Mucosa of rectum (tissue), 2 donors: ENCODE measurements around the gene MRFAP1.

Experiments
- H3K27ac ChIP-seq, 2 donors: one replicate each; pipeline ENCODE4 v1.7.0; 2013; ENCODE audit warnings: inconsistent platforms in 2 of 2, low read depth in 2 of 2, low read length in 2 of 2
- H3K27me3 ChIP-seq, 2 donors: one replicate each; pipeline ENCODE4 v1.7.0; 2013; ENCODE audit warnings: low read length in 2 of 2; ENCODE audit not compliant: control insufficient read depth in 2 of 2, insufficient read depth in 2 of 2
- H3K36me3 ChIP-seq, 2 donors: one replicate each; pipeline ENCODE4 v1.7.0; 2013; ENCODE audit warnings: low read length in 2 of 2; ENCODE audit not compliant: control insufficient read depth in 2 of 2, insufficient read depth in 2 of 2
- H3K4me1 ChIP-seq, 2 donors: one replicate each; pipeline ENCODE4 v1.7.0; 2013; ENCODE audit warnings: low read length in 2 of 2, mild to moderate bottlenecking in 1 of 2; ENCODE audit not compliant: control insufficient read depth in 2 of 2, insufficient read depth in 2 of 2
- H3K4me3 ChIP-seq, 2 donors: one replicate each; pipeline ENCODE4 v1.7.0; 2013; ENCODE audit warnings: low read length in 2 of 2
- H3K9ac ChIP-seq, 2 donors: one replicate each; pipeline ENCODE4 v1.7.0; 2013; ENCODE audit warnings: low read length in 2 of 2, low read depth in 1 of 2, mild to moderate bottlenecking in 1 of 2
- H3K9me3 ChIP-seq, 2 donors: one replicate each; pipeline ENCODE4 v1.7.0; 2013; ENCODE audit warnings: low read length in 2 of 2; ENCODE audit not compliant: control insufficient read depth in 2 of 2
- donor health status: healthy.
- donor health status: Normal muscosa, but diverticular disease.

MRFAP1 gene

GRCh38 chr4:6598641-6599040, 41.8 kb upstream of the MRFAP1 start:
- Histone ChIP-seq H3K27ac (no peak overlapping the region), H3K36me3 (peaks cover 25 to 46% of the 10 kb centered on the region in 2 donors), H3K9me3 (no peaks in the 10 kb centered on the region), H3K4me1 (no peaks in the 10 kb centered on the region), H3K4me3 (no peak overlapping the region), H3K27me3 (no peaks in the 10 kb centered on the region), H3K9ac (no peak overlapping the region)

GRCh38 chr4:6601661-6602250, 38.7 kb upstream of the MRFAP1 start:
- Histone ChIP-seq H3K4me1 (no peaks in the 10 kb centered on the region), H3K9me3 (peaks cover 0 to 5% of the 10 kb centered on the region in 2 donors), H3K27me3 (no peaks in the 10 kb centered on the region), H3K9ac (no peak overlapping the region), H3K4me3 (no peak overlapping the region), H3K27ac (no peak overlapping the region), H3K36me3 (peaks cover 33 to 57% of the 10 kb centered on the region in 2 donors)

- no peak overlapping the region for H3K4me3 ChIP-seq
- no peak overlapping the region for H3K9ac ChIP-seq
- no peaks in the 10 kb centered on the region for H3K27me3 ChIP-seq
- H3K36me3 ChIP-seq, result peaks cover 31 to 61% of the 10 kb centered on the region in 2 donors
- peaks cover 0 to 5% of the 10 kb centered on the region in 2 donors for H3K9me3 ChIP-seq
- no peak overlapping the region for H3K27ac ChIP-seq
- no peaks in the 10 kb centered on the region for H3K4me1 ChIP-seq
Measured at GRCh38 chr4:6602289-6602688, 38.2 kb upstream of the MRFAP1 start.

GRCh38 chr4:6603128-6603527, 37.4 kb upstream of the MRFAP1 start:
- H3K4me3 ChIP-seq, result no peak overlapping the region
- H3K9me3 ChIP-seq, result peaks cover 0 to 5% of the 10 kb centered on the region in 2 donors
- peaks cover 30 to 59% of the 10 kb centered on the region in 2 donors for H3K36me3 ChIP-seq
- H3K4me1 ChIP-seq, result no peaks in the 10 kb centered on the region
- no peak overlapping the region for H3K27ac ChIP-seq
- H3K9ac ChIP-seq, result no peak overlapping the region
- no peaks in the 10 kb centered on the region for H3K27me3 ChIP-seq

GRCh38 chr4:6605114-6605513, 35.4 kb upstream of the MRFAP1 start:
- peaks cover 0 to 5% of the 10 kb centered on the region in 2 donors for H3K9me3 ChIP-seq
- no peaks in the 10 kb centered on the region for H3K27me3 ChIP-seq
- peaks cover 36 to 62% of the 10 kb centered on the region in 2 donors for H3K36me3 ChIP-seq
- H3K9ac ChIP-seq, result no peak overlapping the region
- no peak overlapping the region for H3K27ac ChIP-seq
- no peak overlapping the region for H3K4me3 ChIP-seq
- H3K4me1 ChIP-seq, result no peaks in the 10 kb centered on the region

- Histone ChIP-seq H3K4me3 (no peak overlapping the region), H3K9me3 (peaks cover 0 to 5% of the 10 kb centered on the region in 2 donors), H3K27me3 (no peaks in the 10 kb centered on the region), H3K9ac (no peak overlapping the region), H3K4me1 (no peaks in the 10 kb centered on the region), H3K36me3 (peaks cover 32 to 61% of the 10 kb centered on the region in 2 donors), H3K27ac (no peak overlapping the region)
Measured at GRCh38 chr4:6605605-6606004, 34.9 kb upstream of the MRFAP1 start.

- Histone ChIP-seq H3K9me3 (peaks cover 0 to 5% of the 10 kb centered on the region in 2 donors), H3K4me1 (no peaks in the 10 kb centered on the region), H3K27ac (no peak overlapping the region), H3K36me3 (peaks cover 37 to 67% of the 10 kb centered on the region in 2 donors), H3K4me3 (no peak overlapping the region), H3K9ac (no peak overlapping the region), H3K27me3 (no peaks in the 10 kb centered on the region)
Measured at GRCh38 chr4:6606465-6607235, 33.8 kb upstream of the MRFAP1 start.

GRCh38 chr4:6607368-6608055, 33.0 kb upstream of the MRFAP1 start:
- Histone ChIP-seq H3K4me3 (no peak overlapping the region), H3K9ac (no peak overlapping the region), H3K27me3 (no peaks in the 10 kb centered on the region), H3K9me3 (peaks cover 0 to 5% of the 10 kb centered on the region in 2 donors), H3K4me1 (no peaks in the 10 kb centered on the region), H3K36me3 (peaks cover 39 to 62% of the 10 kb centered on the region in 2 donors), H3K27ac (no peak overlapping the region)

- Histone ChIP-seq H3K36me3 (peaks cover 43 to 63% of the 10 kb centered on the region in 2 donors), H3K4me3 (no peak overlapping the region), H3K27me3 (no peaks in the 10 kb centered on the region), H3K9ac (no peak overlapping the region), H3K27ac (no peak overlapping the region), H3K4me1 (no peaks in the 10 kb centered on the region), H3K9me3 (peaks cover 0 to 5% of the 10 kb centered on the region in 2 donors)
Measured at GRCh38 chr4:6608758-6609414, 31.6 kb upstream of the MRFAP1 start.
